HCT116 (cell line): ENCODE measurements around the gene PACS2.

Experiments
- CTCF ChIP-seq, 3 experiments: fragments of 200-600 bp in 1 of 3; sonication (generic) in 1 of 3; IDR thresholded peaks in 2 of 3; conservative IDR thresholded peaks in 1 of 3; 2 replicates each; pipeline ENCODE4 v1.5.1; 2012 to 2017; ENCODE audit warnings: low read depth in 2 of 3, low read length in 2 of 3, antibody characterized with exemption in 1 of 3, borderline replicate concordance in 1 of 3, control low read depth in 1 of 3, mild to moderate bottlenecking in 1 of 3, mixed read lengths in 1 of 3, mixed run types in 1 of 3, moderate library complexity in 1 of 3; ENCODE audit not compliant: insufficient read depth in 1 of 3
- EZH2 ChIP-seq: fragments of 200-600 bp; sonication (generic); IDR thresholded peaks from 2 replicates; pipeline ENCODE4 v1.6.1; 2017; ENCODE audit warnings: antibody characterized with exemption, mixed run types

DNA sequence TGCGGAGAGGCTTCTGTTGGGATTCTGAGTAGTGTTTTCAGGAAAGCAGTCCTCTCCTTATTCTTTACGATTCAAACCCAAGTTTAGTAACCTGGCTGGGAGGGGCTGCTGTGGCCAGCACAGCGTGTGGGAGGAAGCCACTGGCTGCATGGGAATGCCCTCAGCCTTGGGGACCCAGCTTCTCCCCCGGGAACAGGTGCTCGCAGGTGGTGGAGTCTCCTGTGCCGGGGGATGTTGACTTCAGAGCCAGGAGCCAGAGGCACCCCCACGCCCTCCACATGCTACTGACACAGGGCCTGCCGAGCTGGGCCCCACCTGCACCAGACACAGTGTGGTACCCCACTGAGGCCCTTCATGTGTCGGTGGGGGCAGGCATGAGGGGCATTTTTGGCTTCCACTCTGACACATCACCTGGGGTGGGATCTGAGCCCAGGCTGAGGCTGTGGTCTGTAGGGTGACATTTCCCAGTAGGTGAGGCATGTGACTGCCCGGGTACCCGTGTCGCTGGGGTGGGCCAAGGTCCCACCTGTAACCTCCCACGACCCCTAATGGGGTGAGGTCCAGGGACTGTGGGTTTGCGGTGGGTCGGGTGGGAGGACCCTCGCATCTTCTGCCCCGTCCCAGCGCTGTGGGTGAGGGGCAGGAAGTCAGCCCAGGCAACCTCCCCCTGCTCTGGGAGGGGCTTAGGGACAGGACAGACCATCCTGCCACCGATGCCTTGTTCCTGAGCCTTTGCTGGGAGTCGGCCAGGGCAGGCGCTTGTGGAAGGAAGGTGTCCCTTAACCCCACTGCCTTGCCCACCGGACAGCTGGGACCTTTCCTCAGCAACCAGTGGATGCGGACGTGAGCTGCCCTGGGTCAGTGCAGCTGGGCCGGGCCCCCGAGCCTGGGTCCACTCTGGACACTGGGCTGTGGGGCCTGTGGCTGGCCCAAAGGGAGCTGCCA is 131.6 kb downstream of the PACS2 start:
- TF ChIP-seq CTCF (IDR thresholded peaks at IDR 0.05 in 2 of 3, conservative IDR thresholded peaks at IDR 0.05 in 1 of 3; ENCODE audit: borderline replicate concordance in 1 of 3, insufficient read depth in 1 of 3, low read depth in 2 of 3, low read length in 2 of 3) (no peak), EZH2 (no peak)
